Right lobe of liver (tissue), 4 donors: ENCODE data around the gene TNIK.

Experiments
- CTCF ChIP-seq, 4 donors: fragments of 200-600 bp in 3 of 4; fragments of 450-650 bp in 1 of 4; IDR thresholded peaks; one replicate each; pipeline versions ENCODE4 v1.5.1 to v1.8.0; 2016 to 2022; ENCODE audit warnings: antibody characterized with exemption in 4 of 4, mild to moderate bottlenecking in 2 of 4
- POLR2A ChIP-seq: fragments of 450-650 bp; IDR thresholded peaks from one replicate; pipeline ENCODE4 v1.6.1; 2017; ENCODE audit warnings: antibody characterized with exemption, mild to moderate bottlenecking
- donor health status: DM: no; HTN: no; CAD: no.
- donor health status: DM: no; HTN: no; CAD: no.
- donor health status: DM: no; HTN: yes; CAD: no.

DNA sequence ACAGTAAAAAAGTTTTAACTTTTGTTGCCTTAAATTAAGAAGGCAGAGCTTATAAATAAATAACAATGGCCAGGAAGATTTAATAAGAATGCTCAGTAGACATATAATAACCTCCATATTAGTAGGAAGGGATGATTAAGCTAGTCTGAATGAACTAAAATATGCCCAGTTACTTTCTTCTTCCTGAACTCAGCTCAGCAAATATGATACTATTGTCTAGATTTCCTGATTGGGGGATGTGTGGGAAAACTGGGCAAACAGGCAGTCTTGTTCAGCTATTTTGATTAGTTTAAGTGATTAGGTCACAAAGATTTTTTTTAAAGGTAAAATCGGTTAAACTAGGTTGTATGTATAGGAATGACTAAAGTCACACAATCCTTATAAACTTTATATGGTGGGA is 266.5 kb downstream of the TNIK start:
- TF ChIP-seq CTCF (IDR thresholded peaks at IDR 0.05): no peak
- no peak for TF ChIP-seq POLR2A
